Measurements from ENCODE around the gene VWA3B. TPM values are rescaled to one million over a fixed set of nuclear protein-coding genes. Genes with fewer than 3 reads are reported as not detected.
A peak's percentile ranks its signal among the peaks of the same experiment; 100 is the strongest.

The VWA3B gene
- total RNA-seq, 1 donor, result not detected

- H3K4me3 ChIP-seq (ENCODE audit: low read depth, low read length), result no peak overlapping the region
- no peak for DNase-seq (ENCODE audit: low read depth)
- no peak for TF ChIP-seq CTCF (IDR thresholded peaks at IDR 0.05; ENCODE audit: insufficient read depth, low read length)
Measured at GRCh38 chr2:98085649-98086048, 1.3 kb upstream of the VWA3B start.

GRCh38 chr2:98087447-98088020, 567 bp downstream of the VWA3B start:
- TF ChIP-seq CTCF (IDR thresholded peaks at IDR 0.05; ENCODE audit: insufficient read depth, low read length), result no peak
- peak; percentile 15 for DNase-seq (ENCODE audit: low read depth)

DNA sequence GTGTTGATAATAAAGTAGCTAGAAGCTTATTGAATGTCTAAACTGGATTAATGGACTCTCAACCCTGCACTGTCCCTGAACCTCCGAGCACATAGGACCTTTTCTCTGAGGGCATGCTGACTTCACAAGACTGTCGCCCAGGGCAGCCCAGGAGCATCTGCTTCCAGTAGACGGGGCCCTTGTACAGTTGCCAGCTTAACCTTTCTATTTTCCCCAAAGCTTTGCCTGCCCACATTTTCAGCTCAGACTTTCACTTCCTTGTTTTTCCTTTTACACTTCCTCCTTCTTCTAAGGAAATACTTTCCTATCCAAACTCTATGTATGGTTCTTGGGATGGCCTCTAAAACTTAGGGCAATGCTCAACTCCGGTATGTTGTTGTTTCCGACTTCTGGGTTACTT, 1.3 kb downstream of the VWA3B start:
- DNase-seq (ENCODE audit: low read depth), result no peak
- H3K4me3 ChIP-seq (ENCODE audit: low read depth, low read length), result no peak overlapping the region
- no peak for TF ChIP-seq CTCF (IDR thresholded peaks at IDR 0.05; ENCODE audit: insufficient read depth, low read length)

More at GRCh38 chr2:98087447-98088020, 567 bp downstream of the VWA3B start:
- H3K4me3 ChIP-seq (ENCODE audit: low read depth, low read length), result peak overlapping the region; percentile 60

DNA sequence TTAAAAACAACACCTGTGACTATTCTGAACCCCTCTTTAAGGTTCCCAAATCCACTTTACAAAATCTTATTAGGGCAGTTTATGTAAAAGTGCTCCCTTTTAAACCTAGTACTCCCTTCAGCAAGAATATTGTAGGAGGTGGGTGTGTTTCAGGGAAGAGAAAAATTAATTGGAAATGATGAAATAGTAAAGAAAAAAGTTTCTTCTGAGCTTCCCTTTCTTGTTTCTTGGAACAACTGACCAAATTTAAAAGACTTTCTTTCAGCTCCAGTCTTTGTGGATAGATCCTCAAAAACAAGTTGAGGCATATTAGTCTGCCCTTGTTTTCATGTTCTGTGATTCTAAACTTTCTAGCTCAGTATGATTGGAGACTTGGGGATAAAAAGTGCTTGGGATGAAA, 3.0 kb downstream of the VWA3B start:
- no peak for DNase-seq (ENCODE audit: low read depth)
- H3K4me3 ChIP-seq (ENCODE audit: low read depth, low read length), result no peak overlapping the region
- TF ChIP-seq CTCF (IDR thresholded peaks at IDR 0.05; ENCODE audit: insufficient read depth, low read length), result no peak

DNA sequence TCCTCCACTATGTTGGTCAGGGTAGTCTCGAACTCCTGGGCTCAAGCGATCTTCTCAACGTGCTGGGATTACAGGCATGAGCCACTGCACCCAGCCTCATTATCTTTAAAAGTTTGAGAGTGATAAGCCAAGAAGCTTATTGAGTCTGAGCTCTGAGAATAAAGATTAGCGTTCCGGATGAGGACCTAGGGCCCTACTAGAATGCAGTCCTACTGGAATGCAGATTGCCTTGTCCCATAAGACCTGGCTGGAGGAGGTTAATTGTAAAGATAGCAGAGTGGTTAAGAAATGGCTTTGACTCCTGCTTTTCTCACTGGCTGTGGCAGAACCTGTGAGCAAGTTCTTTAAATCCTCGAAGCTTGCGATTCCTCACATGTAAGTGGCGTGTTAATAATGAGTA, 4.0 kb downstream of the VWA3B start:
- TF ChIP-seq CTCF (IDR thresholded peaks at IDR 0.05; ENCODE audit: insufficient read depth, low read length), result no peak
- H3K4me3 ChIP-seq (ENCODE audit: low read depth, low read length), result no peak overlapping the region
- no peak for DNase-seq (ENCODE audit: low read depth)

DNA sequence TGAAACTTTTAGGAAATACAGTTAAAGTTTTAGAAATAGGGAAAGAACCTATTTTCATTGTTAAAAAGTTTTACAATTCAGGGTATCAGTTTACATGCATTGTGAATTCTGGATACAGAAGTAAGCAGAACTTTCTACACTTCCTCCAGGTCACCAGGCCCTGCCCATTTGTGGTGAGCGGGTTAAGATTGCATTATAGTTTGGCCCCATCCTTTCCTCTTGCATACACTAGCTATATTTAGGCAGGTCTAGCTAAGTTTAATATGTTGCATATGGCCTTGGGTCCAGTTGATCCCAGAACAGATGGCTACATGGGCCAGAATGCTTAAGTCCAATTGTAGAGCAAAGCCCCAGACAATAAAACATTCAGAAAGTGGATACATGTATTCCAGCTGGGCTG, 4.8 kb downstream of the VWA3B start:
- TF ChIP-seq CTCF (IDR thresholded peaks at IDR 0.05; ENCODE audit: insufficient read depth, low read length), result no peak
- DNase-seq (ENCODE audit: low read depth), result no peak
- H3K4me3 ChIP-seq (ENCODE audit: low read depth, low read length), result no peak overlapping the region

- H3K4me3 ChIP-seq (ENCODE audit: low read depth, low read length), result no peak overlapping the region
- no peak for TF ChIP-seq CTCF (IDR thresholded peaks at IDR 0.05; ENCODE audit: insufficient read depth, low read length)
- no peak for DNase-seq (ENCODE audit: low read depth)
Measured at GRCh38 chr2:98093146-98093545, 6.2 kb downstream of the VWA3B start.
